ENCODE results near the gene USP47.

GRCh38 chr11:11864332-11864731 is 22.6 kb downstream of the USP47 start:
- no peak for TF ChIP-seq CTCF (conservative IDR thresholded peaks at IDR 0.05; ENCODE audit: low read depth, low read length)
- no peak for TF ChIP-seq EZH2 (IDR thresholded peaks at IDR 0.05; ENCODE audit: low read length, unreplicated experiment)
- TF ChIP-seq EZH2phosphoT487 (IDR thresholded peaks at IDR 0.05; ENCODE audit: borderline replicate concordance, low read length) = no peak

All from PC-3 (cell line).